ENCODE data around the gene FAAH2. TPM values are rescaled to one million over a fixed set of nuclear protein-coding genes. Genes with fewer than 3 reads are reported as not detected.

The FAAH2 gene
- total RNA-seq, 8 experiments from 2014 or later, result 0.18 to 1.4 (median 0.92) TPM; not detected in 1

Other genes with a start within 250 kb of the FAAH2 start
- gene SPIN2B, start 165.2 kb upstream of the FAAH2 start, total RNA-seq, result 10 to 100 TPM; 12.3 to 19.8 (median 16.5) TPM
- gene SPIN2A, start 149.3 kb upstream of the FAAH2 start, total RNA-seq, result 1 to 10 TPM in 6 of 8 experiments, under 1 TPM in 2; 0.42 to 9.5 (median 1.6) TPM